Sciatic nerve (tissue), 2 donors: Measurements from ENCODE around the gene AHDC1. TPM values are rescaled to one million over a fixed set of nuclear protein-coding genes. Genes with fewer than 3 reads are reported as not detected.
A peak's percentile ranks its signal among the peaks of the same experiment; 100 is the strongest.
"Not testable (repeated sequence)": the region's sequence is repeated elsewhere in the genome, so short reads cannot be mapped to it uniquely, and the experiment has no call there.

Experiments used
- ATAC-seq: fragments of 200-7000 bp; cut with Tn5 transposase; one replicate; pipeline ENCODE4 v1.9.1; 2020; ENCODE audit warnings: mild to moderate bottlenecking, moderate library complexity
- DNase-seq: peaks from one replicate; pipeline ENCODE4 v3.0.0-alpha.2; 2020; ENCODE audit warnings: low spot score
- intact Hi-C: fragments of 100-400 bp; cut with DNase I; formaldehyde crosslinking; loops from one replicate; pipeline ENCODE4 v1.14.2; 2022
- total RNA-seq: library from RNA; stranded (reverse); fragmentation: NEBNext Ultra II Directional; extraction: Animal tissue kit (Norgen Biotek cat#: 25700); gene quantifications from one replicate; pipeline ENCODE4 v1.2.1, GENCODE V29; 2021
- donor health status: DM: no; HTN: no; CAD: no.
- donor health status: DM: no; HTN: no; CAD: no.

The AHDC1 gene, protein sequence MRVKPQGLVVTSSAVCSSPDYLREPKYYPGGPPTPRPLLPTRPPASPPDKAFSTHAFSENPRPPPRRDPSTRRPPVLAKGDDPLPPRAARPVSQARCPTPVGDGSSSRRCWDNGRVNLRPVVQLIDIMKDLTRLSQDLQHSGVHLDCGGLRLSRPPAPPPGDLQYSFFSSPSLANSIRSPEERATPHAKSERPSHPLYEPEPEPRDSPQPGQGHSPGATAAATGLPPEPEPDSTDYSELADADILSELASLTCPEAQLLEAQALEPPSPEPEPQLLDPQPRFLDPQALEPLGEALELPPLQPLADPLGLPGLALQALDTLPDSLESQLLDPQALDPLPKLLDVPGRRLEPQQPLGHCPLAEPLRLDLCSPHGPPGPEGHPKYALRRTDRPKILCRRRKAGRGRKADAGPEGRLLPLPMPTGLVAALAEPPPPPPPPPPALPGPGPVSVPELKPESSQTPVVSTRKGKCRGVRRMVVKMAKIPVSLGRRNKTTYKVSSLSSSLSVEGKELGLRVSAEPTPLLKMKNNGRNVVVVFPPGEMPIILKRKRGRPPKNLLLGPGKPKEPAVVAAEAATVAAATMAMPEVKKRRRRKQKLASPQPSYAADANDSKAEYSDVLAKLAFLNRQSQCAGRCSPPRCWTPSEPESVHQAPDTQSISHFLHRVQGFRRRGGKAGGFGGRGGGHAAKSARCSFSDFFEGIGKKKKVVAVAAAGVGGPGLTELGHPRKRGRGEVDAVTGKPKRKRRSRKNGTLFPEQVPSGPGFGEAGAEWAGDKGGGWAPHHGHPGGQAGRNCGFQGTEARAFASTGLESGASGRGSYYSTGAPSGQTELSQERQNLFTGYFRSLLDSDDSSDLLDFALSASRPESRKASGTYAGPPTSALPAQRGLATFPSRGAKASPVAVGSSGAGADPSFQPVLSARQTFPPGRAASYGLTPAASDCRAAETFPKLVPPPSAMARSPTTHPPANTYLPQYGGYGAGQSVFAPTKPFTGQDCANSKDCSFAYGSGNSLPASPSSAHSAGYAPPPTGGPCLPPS (N-terminal part only)
- 61.9 TPM for total RNA-seq

DNA sequence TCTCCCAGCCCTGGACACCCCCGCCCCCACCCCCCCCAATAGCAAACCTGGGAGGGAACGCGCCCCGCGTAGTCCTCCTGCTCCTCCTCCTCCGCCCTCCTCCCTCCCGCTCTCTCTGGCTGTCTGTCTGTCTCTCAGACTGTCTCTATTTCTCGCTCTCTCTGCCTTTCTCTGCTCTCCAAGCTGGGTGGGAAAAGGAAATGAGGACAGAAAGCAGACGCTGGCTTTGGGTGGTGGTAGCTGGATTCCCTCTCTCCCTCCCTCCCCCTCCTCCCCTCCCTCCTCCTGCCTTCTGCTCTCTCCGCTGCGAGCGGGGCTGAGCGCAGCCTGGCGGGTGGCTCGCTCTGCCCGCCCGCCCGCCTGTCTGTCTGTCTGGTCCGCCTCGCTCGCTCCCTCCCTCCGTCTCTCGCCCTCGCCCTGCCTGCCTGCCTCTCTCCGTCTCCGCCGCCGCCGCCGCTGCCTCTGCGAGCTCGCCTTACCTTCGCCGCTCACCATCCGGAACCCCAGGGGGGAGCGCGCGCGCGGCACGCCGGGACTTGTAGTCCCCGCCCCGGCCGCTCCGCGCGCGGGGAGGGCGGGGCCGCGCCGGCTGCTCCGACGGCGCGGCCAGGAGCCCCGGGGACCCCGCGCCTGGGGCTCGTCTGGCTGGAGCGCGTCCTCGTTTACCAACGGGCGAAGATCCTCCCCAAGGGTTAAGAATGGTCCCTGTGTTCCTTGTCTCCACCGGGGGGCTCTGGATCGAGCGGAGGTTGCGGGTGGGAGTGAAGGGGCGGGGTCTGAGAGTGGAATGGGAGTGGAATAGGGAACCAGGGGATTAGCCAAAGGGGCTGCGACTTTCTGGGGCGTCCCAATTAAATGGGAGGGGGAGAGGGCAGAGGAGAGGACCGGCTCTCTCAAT lies at the start of gene AHDC1:
TSS of gene AHDC1 (minus strand) at position 464 of the 898 bp plus-strand sequence. CDS start 52,029 bp downstream, outside the sequence.
- intact Hi-C loops, result loop anchor here (5.0 kb wide), 1 partner anchor 37 kb away; no protein-coding TSS in a partner anchor
- DNase-seq (peak; percentile 96), ATAC-seq (peak; percentile 64)

DNA sequence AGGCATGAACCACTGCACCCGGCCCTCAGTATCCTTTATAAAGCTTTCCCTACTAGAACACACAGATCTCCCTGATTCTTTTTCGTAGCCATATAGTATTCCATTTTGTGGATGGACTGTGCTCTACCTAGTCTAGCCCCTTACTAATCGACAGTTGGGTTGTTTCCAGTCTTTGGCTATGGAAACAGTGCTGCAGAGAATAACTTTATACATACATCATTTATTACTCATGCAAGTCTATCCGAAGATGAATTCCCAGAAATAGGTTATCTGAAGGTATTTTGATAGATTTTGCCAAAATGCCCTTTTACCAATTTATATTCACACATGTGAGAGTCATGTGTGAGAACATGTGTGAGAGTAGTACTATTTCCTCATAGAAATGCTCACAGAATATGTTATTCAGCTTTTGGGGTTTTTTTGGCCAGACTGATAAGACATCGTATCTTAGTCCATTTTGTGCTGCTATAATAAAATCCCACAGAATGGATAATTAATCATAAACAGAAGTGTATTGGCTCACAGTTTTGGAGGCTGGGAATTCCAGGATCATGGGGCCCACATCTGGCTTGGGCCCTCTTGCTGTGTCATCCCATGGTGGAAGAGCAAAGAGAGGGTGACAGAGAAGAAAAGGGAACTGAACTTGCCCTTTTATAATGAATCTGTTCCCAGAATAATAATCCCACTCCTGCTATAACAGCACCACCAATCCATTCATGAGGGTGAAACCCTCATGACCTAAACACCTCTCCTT lies 48.3 kb upstream of the AHDC1 start:
- intact Hi-C loops, result no loop called here
- ATAC-seq, result no peak

DNA sequence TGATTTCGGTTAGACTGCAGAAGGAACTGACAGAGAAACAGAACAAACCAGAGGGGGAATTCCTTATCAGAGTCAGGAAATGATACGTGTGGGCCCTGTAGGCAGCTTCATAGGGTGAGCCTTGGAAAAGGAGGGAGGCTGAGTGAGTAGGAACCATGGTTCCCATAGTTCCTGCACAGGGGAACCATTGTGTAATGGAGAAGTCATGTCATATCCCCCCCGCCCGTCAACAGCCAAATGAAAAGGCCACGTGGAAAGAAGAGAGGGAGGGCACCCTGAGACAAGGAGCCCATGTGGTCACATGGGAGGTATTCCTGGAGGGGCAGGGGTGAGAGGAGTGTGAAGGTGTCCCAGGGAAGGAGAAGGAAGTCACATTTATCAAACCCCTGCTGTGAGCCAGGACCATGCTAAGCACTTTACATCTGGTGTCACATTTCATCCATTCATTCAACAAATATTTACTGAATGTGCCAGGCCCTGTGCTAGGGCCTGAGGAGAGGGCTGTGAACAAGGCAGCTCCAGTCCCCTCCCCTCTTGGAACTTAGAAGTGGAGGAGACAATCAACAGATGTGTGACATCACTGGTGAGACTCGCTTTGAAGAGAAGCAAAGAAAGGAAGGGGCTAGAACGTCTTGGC lies 46.7 kb upstream of the AHDC1 start:
- no peak for DNase-seq
- intact Hi-C loops, result no loop called here
- ATAC-seq, result peak; percentile 54

More for the DNA sequence above, 48.3 kb upstream of the AHDC1 start:
- DNase-seq, result no peak

DNA sequence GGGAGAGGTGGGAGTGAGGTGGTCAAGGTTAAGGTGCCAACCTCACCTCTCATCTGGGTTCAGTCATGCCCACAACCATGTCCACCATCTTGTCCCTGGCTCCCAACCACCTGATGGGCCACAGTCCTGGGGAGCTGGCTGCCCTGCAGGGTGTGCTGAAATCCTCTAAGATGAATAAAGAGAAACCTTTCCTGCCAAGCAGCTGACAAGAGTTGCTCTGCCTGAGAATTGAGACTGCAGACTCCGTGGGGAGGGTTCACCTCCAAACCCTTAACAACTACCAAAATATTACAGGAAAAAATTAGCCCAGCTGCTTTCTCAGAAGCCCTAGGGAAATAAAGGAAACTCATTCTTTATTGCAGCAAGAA lies 46.2 kb upstream of the AHDC1 start:
- intact Hi-C loops, result no loop called here
- DNase-seq (no peak), ATAC-seq (no peak)

DNA sequence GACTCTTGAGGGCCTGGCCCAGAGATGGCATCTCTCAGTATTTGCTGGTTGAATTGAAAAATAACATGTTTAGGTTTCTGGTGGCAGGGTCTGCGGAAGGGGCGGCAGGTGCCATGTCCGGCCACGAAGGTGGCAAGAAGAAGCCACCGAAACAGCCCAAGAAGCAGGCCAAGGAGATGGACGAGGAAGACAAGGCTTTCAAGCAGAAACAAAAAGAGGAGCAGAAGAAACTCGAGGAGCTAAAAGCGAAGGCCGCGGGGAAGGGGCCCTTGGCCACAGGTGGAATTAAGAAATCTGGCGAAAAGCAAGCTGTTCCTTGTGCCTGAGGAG lies 45.3 kb upstream of the AHDC1 start:
- ATAC-seq, result no peak
- intact Hi-C loops, result no loop called here
- DNase-seq, result no peak

DNA sequence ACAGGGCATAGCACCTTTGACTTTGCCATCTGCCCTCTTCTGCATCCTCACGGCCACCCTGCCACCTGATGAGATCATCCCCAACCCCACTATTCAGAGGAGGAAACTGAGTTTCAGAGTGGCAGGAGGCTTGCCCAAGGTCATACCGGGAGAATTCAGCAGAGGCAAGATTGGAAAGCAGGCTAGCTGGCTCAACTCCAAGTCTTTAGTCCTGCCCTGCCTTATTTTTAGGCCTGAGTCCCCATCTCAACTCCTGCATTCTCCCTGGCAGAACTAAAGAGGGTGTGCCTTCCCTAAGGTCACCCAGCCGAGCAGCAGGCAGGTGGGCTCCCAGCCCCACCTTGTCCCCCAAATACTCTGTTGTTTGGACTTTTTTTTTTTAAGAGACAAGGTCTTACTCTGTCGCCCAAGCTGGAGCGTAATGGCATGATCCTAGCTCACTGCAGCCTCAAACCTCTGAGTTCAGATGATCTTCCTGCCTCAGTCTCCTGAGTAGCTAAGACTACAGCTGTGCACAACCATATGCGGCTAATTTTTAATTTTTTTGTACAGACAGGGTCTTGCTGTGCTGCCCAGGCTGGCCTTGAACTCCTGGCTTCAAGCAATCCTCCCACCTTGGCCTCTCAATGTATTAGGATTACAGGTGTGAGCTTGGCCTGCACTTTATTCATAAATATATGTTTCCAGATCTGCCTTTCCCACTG lies 44.8 kb upstream of the AHDC1 start:
- ATAC-seq (no peak), DNase-seq (no peak)
- intact Hi-C loops, result no loop called here

DNA sequence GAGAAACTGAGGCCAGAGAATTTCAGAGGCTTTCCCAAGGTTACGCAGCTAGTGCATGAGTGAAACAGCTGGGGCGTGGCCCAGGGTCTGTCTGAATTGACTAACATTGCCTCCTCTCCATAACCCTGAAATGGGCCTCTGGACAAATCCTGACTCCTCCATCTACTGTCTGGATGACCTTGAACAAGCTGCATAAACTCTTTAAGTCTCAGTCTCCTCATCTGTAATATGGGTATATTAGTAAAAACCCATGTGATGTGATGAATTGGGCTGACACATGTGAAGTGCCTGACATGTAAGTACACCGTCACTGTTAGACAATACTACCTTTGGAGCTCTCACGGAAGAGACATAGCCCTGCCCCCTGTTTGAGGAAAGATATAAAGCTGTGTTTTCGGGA lies 43.4 kb upstream of the AHDC1 start:
- no peak for DNase-seq
- no peak for ATAC-seq
- intact Hi-C loops, result no loop called here

DNA sequence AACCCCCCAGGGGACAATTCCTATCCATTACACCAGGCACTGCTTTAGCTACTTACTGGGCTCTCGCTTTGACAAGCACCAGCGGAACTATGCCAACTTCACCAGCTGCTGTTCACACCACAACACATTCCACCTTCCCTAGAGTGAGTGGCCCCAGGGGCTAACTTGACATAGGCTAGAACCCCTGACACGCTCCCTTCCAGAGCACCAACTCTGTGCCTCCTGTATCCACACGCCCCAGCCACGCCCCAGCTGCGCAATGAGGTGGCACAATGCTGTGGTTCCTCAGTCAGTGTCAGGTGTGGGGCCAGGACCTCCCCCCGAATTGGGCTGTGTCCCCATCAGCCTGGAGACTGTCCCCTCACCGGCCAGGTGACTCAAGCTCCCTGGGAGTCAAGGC lies 42.7 kb upstream of the AHDC1 start:
- no peak for DNase-seq
- intact Hi-C loops, result no loop called here
- no peak for ATAC-seq

DNA sequence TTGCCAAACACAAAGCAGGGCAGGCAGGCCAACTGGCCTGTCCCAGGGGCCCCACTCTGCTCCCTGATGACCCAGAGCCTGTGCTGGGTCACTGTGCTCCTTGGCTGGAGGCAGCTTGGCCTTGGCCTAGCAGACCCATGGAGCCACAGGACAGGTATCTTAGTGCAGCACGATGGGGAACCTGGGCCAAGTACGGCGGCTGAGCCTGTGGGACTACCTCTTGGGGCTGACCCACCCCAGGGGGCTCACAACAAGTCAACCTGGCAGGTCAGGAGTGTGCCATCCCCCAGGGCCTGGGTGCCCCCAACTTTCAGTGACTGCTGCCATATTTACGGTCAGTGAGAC lies 41.1 kb upstream of the AHDC1 start:
- ATAC-seq, result no peak
- intact Hi-C loops, result no loop called here
- DNase-seq, result no peak

DNA sequence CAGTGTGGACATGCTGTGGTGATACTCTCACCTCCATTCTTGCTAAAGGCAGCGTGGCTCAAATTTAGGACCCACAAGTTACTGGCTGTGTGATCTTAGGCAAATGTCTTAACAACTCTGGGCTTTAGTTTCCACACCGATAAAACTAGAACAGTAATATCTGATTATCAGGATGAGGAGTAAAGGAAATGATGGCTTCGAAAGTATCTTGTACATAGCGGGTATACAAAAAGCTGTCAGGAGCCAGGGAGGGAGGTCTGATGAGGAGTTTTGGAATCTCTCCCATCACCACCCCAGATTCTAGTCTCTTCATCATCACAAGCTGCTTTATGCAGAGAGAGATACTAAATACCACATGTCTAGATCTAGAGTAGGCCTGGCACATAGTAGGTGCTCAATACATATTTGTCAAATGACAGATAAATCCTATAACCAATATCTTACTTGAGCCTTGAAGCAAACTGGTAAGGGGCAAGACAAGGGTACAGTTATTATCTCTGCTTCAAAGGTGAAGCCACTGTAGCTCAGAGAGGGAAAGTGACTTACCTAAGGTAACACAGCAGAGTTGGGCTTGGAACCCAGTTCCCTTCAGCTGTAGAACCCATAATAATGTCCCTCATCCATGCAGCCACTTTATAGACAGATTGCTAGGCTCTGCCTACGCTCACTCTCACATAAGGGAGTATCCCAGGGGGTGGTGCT lies 40.6 kb upstream of the AHDC1 start:
- intact Hi-C loops, result no loop called here
- ATAC-seq, result no peak
- DNase-seq, result no peak

DNA sequence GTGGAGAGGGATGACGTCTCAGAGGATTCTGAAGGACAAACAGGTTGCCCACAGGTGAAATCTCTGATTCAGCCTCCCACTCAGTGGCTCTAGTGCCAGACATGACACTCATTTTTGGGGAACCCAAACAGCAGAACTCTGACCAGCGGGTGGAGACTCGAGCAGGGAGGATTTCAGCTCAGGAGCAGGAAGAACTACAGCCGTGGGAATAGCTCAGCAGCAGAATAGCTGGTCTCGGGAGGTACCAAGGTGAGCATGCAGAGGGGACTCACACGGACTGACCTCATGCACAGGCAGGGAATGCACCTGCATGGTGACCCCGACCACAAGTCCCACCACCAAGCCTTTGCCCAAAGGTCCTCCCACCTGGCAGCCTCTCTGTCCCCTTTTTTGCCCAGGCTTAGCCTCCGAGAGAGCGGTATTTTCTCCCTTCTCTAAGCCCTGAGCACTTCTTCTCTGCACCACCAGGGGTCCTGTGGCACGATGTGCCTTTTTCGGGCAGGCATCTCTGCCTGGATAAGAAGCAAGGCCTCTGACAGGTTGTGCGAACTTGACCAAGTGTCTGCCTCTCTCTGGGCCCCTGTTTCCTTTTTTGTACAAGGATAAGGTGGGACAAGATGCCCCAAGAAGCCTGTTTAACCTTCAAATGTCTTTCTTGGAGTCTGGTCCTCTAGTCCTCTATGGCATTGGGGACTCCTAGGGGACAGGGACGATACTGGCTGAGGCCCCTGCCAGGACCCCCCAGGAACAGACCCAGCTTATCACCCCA lies 39.8 kb upstream of the AHDC1 start:
- peak; percentile 74 for DNase-seq

DNA sequence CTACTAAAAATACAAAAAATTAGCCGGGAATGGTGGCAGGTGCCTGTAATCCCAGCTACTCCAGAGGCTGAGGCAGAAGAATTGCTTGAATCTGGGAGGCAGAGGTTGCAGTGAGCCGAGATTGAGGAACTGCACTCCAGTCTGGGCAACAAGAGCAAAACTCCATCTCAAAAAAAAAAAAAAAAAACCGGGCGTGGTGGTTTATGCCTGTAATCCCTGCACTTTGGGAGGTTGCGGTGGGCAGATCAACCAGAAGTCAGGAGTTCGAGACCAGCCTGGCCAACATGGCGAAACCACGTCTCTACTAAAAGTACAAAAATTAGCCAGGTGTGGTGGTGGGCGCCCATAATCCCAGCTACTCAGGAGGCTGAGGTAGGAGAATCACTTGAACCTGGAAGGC lies 36.6 kb upstream of the AHDC1 start:
- DNase-seq, intact Hi-C loops, ATAC-seq: not testable (repeated sequence)

More for the DNA sequence above, 39.8 kb upstream of the AHDC1 start:
- peak; percentile 73 for ATAC-seq
- intact Hi-C loops, result no loop called here

DNA sequence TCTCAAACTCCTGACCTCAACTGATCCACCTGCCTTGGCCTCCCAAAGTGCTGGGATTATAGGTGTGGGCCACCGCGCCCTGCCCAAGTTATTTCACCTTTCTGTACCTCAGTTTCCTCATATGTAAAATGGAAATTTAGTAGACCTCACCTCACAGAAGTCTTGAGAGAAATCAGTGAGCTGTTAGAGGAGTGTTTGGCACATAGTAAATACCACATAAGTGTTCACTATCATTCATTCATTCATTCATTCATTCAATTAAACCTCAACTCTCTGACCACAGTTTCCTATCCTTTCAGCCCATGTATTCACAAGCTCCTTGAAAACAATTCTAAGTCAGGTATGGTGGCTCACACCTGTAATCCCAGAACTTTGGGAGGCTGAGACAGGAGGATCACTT lies 34.9 kb upstream of the AHDC1 start:
- intact Hi-C loops, result no loop called here
- ATAC-seq (no peak), DNase-seq (no peak)

DNA sequence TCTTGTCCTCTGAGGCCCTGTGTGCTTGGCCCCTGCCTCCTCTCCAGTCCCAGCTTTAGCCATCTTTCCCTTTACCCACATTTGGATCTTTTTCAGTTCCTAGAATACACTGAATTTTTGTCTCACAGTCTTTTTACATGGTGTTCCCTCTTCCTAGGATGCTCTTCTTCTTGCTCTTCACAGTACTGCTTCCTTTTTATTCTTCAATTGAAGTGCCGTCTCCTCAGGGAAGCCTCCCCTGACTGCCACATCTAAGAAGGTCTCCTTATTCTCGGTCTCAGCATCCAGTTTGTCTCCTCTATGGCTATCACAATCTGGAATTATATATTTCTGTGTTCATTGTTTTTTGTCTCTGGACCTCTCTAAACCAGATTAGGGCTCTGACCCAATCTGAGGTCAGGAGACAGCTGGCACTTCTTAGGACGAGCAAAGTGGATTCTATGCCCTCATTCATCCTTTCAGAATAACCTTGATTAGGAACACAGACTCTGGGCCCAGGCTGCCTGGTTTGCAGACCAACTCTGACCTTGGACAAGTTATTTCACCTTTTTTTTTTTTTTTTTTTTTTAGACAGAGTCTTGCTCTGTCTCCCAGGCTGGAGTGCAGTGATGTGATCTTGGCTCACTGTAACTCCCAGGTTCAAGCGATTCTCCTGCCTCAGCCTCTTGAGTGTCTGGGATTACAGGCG lies 34.2 kb upstream of the AHDC1 start:
- no peak for ATAC-seq
- intact Hi-C loops, result no loop called here

DNA sequence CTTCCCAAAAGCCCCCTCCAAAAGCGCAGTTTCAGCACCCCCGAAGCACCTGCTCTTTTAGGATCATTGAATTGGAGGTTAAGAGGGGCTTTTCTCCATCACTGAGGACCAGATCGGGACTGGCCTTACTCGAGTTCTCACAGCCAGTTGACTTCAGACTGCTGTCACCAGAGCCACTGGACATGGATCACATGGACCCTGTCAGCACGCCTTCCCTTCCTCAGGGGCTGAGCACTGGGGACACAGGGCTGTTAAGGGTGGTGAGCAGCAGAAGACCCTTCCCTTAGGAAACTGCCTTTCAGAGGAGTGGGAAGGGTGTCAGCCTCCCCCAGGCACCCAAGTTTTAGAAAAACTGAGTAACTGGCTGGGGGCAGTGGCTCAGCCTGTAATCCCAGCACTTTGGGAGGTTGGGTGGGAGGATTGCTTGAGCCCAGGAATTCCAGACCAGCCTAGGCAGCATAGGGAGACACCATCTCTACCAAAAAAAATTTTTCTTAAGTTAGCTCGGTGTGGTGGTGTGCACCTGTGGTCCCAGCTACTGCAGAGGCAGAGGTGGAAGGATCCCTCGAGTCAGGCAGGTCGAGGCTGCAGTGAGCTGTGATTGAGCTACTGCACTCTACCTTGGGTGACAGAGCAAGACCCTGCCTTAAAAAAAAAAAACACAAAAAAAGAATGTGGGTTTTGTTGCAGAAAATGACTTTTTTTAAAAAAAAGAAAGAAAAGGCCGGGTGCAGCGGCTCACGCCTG lies 31.6 kb upstream of the AHDC1 start:
- DNase-seq, result no peak
- ATAC-seq, result no peak
- intact Hi-C loops, result no loop called here

More for the DNA sequence above, 34.2 kb upstream of the AHDC1 start:
- DNase-seq, result no peak
